NCI-H2171 treated with DMSO at 0.1 percent for 48 hours (cell line): ENCODE data around the gene TM2D3.
"Not testable (repeated sequence)": the region's sequence is repeated elsewhere in the genome, so short reads cannot be mapped to it uniquely, and the experiment has no call there.

Experiments used
- DNase-seq: peaks from one replicate; lab custom pipeline; 2025; lab: John Stamatoyannopoulos, UW

The TM2D3 gene

DNA sequence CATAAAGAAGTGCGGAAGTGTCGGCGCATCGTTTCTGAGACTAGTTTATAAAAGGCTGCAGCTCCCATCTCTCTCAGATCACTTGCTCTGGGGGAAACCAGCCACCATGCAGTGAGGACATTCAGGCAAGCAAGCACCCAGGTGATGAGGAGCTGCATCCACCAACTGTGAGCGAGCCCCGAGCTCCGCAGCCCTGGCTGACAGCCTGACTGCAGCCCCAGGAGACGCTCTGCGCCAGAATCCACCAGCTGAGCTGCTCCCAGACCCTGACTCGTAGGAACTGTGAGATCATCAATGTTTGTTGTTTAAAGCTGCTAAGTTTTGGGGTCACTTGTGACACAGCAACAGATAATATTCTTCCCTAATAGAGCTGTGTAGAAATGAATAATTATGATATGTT lies 5.0 kb upstream of the TM2D3 start:
- peak; percentile 76 for DNase-seq

DNA sequence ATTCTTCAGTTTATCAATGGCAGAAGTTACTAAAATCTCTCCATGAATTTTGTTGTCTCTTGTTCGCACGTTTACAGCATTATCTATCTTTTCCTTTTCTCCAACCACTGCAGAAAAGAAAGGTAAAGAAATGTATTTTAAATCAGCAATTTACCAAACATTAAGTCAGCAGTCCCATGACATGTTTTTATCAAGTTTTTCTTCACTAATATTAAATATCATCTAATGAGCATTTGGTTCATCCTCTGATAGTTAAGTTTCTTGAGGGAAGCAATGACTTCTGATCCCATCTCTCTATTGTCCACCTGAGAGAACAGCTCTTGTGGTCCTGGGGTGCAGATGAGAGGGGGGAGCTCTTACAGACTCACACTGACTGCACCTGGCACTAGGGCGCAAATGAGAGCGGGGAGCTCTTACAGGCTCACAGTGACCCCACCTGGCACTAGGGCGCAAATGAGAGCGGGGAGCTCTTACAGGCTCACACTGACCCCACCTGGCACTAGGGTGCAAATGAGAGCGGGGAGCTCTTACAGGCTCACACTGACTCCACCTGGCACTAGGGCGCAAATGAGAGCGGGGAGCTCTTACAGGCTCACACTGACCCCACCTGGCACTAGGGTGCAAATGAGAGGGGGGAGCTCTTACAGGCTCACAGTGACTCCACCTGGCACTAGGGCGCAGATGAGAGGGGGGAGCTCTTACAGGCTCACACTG lies 2.6 kb upstream of the TM2D3 start:
- not testable (repeated sequence) for DNase-seq

DNA sequence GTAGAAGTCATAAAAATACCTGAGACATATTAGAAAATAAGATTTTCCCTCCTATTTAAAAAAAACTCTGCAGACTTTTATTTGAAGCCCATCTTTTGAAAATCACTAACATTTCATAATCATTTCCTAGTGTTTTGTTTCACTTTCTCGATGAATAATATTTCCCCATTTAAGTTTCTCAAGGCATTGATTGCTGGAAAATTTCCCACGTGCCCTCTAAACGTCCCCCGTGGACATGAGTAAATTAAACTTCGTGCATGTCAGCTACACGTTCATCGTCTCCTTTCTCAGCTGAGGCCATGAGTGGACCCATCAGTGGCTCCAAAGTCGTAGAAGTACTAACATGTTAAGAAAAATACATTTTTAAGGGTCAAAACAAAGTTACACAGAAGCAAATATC lies 2.0 kb upstream of the TM2D3 start:
- no peak for DNase-seq

DNA sequence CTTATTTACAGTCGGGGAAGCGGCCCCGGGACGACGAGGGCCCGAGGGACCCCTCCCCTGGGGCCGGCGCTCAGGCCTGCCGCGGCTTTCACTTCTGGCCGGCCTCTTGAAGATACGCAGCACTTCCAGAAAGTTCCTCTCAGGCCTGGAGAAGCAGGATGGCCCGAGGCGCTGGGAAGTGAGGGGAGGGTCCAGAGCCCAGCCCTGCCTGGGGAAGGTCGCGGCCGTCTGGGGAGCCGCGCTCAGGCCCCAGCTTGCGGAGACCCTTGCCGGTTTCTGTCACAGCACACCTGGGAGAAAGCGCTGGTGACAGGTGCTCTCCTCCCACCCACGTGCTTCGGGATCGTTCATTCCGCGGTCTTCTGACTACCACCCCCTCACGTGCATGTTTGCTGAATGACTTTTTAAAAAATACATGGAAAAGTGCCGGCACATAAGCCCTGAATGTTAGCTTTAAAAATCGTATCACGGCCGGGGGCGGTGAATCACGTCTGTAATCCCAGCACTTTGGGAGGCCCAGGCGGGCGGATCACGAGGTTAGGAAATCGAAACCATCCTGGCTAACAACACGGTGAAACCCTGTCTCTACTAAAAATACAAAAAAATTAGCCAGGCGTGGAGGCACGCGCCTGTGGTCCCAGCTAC lies 727 bp upstream of the TM2D3 start:
- DNase-seq: peak; percentile 39

GRCh38 chr15:101651554-101652097 lies 555 bp downstream of the TM2D3 start:
- peak; percentile 64 for DNase-seq

GRCh38 chr15:101650145-101650544 lies 2.0 kb downstream of the TM2D3 start:
- DNase-seq: no peak

DNA sequence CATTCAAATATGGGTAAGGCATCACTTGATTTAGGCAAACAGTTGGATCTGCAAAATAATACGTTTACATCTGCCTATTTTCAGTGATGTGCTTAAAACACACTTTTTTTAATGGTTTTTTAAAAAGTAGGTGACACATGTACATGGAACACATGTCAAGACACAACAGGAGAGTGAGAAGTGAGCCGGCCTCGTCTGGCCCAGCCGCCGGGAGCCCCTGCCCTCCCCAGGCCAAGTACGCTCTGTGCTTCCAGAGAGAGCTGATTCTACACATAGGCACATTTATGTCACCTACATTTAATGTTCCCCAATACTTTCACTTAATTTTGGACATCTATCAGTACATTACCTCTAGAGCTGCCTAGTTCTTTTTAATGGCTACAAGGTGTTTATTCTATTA lies 3.8 kb downstream of the TM2D3 start:
- DNase-seq: no peak

DNA sequence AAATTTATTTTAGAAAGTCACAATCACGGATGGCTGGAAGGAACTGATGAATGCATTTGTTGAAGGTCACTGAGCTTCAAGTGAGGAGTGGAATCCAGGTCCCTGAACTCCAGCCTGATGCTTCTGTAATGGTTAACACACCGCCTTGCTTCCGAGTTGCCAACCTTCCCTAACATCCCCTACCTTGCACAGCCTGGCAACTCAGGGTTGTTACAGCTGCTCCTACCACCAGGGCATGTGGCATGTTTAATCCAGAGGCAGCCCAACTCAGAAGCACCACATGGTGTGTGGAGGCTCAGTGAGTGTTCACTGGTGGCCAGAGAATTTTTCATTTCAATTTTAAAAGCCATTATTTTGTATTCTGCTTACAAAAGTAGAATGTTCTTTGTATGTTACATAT lies 4.9 kb downstream of the TM2D3 start:
- DNase-seq: no peak

DNA sequence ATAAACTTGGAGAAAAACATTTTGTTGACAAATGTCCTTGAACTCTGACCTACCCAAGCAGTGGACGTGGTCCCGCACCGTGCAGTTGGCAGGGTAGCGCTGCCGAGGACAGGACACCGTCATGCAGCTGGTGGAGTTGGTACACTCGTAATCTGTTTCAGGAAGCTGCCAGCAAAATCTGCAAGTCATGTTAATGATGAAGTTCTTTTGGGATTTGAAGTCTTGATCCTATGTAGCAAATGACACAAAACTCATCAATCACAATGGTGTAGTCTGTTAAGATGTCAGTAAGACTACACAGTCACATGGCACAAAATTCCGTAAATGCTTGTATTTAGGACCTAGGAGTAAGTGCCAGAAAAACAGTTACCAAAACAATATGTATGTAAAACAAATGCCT lies 5.5 kb downstream of the TM2D3 start:
- DNase-seq: no peak

DNA sequence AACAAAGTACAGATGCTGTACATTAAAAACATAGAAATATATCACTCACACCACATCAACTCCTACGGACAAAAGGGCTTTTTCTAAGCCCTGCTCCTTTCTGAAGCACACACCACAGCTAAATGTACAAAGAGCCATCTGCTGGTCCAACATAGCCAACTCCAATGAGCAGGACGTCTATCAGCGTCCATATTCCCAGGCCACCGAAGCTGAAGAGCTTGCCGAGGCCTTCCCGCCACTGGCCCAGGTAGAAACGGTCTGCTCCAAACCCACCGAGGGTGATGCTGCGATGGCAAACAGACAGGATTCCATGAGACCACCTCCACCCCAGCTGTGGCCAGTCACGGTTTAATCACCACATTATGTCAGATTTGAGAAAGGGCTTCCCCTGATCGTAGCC lies 9.8 kb downstream of the TM2D3 start:
- DNase-seq: no peak

DNA sequence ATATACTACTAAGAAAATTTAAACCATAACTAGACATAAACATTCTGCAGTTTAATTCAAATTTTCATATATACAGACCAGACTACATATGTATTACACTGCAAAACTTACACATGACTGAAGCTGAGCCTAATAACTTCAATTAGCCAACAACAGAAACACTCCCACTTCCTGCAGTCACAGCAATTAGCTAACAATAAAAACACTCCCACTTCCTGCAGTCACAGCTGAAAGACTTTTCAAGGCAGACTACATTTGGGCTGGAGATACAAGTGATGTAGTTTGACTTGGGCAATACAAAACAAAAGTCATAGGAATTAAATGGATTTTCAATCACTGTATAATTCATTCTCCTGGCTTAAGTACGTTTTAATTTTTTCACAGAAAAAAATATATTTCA lies 10.3 kb downstream of the TM2D3 start:
- DNase-seq: no peak

GRCh38 chr15:101641129-101641764 lies 10.9 kb downstream of the TM2D3 start:
- DNase-seq: peak; percentile 81

GRCh38 chr15:101639667-101640066 lies 12.5 kb downstream of the TM2D3 start:
- no peak for DNase-seq

- no peak for DNase-seq
Observed at GRCh38 chr15:101637919-101638318, 14.3 kb downstream of the TM2D3 start.

DNA sequence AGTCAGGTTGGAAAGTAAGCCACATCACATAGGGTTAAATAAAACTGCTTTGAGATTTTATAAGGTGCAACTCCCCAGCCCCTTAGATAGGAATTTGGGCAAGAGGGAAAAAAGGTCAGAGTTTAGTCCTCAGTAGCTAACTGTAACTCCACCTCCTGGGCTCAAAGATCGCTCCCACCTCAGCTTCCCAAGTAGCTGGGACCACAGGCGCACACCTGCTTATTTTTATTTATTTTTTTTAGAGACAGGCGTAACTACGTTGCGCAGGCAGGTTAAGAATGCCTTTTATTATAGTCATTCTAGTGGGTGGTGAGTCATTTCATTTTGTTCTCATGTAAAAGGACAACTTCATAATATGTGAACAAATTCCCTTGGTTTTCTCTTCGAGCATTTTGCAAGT lies 14.7 kb downstream of the TM2D3 start:
- no peak for DNase-seq

- no peak for DNase-seq
Observed at GRCh38 chr15:101637038-101637437, 15.1 kb downstream of the TM2D3 start.

GRCh38 chr15:101635944-101636727 lies 16.0 kb downstream of the TM2D3 start:
- DNase-seq: no peak

DNA sequence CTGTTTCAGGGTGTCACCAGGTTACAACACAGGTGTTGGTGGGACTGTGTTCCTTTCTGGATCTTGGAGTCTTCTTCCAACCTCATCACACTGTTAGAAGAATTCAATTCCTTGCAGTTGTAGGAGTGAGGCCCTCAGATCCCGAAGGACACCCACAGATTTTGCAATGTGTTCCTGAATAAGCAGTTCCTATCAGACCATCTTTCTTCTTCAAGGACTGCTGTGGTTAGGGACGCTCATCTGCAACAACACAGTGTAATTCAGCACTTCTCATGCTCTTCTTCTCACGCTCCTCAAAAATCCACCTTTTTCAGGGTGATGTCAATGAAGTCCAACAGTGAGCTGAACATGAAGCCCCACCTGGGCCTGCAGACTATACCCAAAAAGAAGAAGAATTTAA lies 18.8 kb downstream of the TM2D3 start:
- no peak for DNase-seq

DNA sequence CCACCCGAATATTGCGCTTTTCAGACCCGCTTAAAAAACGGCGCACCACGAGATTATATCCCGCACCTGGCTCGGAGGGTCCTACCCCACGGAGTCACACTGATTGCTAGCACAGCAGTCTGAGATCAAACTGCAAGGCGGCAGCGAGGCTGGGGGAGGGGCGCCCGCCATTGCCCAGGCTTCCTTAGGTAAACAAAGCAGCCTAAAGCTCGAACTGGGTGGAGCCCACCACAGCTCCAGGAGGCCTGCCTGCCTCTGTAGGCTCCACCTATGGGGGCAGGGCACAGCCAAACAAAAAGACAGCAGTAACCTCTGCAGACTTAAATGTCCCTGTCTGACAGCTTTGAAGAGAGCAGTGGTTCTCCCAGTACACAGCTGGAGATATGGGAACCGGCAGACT lies 25.5 kb downstream of the TM2D3 start:
- DNase-seq: not testable (repeated sequence)

DNA sequence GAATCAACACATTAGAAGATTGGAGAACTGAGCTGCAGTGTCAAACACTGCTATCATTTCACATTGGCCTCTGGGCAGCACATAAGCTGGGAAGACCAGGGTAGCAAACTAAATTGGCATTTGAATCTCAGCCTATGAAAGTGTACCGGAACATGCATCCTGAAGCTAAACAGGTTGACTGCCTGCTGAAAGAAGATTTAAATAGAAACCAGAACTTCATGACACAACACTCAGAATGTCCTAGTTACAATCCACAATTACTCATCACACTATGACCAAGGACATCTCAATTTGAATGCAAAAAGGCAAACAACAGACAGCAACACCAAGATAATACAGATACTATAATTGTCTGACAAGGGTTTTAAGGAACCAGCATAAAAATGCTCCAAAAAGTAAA lies 26.2 kb downstream of the TM2D3 start:
- DNase-seq: no peak

GRCh38 chr15:101625184-101625583 lies 27.0 kb downstream of the TM2D3 start:
- no peak for DNase-seq
